ENCODE data around the gene RPL23.
A peak's percentile ranks its signal among the peaks of the same experiment; 100 is the strongest.

Gene RPL23

DNA sequence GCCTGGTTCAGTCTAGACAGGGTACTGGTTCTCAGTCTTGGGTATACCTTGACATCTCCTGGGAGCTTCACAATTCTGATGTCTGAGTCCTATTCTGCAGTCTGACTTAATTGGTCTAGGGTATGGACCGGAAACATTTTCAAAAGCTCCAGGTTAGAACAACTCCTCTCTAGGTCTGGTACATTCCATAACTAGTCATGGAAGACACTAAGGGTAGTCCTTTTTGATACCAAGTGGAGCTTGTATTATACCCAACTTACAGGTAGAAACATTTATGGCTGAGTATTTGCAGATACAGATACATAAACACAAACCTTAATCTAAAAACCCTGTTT is 5.0 kb downstream of the RPL23 start:
- Histone ChIP-seq H3K9me3 (ENCODE audit: control insufficient read depth in 1 of 2, low read length in 2 of 2) (no peaks in the 10 kb centered on the region), H3K9ac (ENCODE audit: low read depth in 1 of 2, low read length in 2 of 2) (no peak overlapping the region), H3K36me3 (ENCODE audit: control insufficient read depth in 1 of 2, insufficient read depth in 2 of 2, low read length in 2 of 2) (peaks cover 28 to 54% of the 10 kb centered on the region in 2 donors), H3K4me1 (ENCODE audit: control insufficient read depth in 1 of 2, insufficient read depth in 2 of 2, low read length in 2 of 2) (peaks cover 16 to 26% of the 10 kb centered on the region in 2 donors), H3K27me3 (ENCODE audit: control insufficient read depth in 1 of 2, insufficient read depth in 2 of 2, low read length in 2 of 2) (no peaks in the 10 kb centered on the region), H3K27ac (ENCODE audit: low read depth, low read length) (no peak overlapping the region), H3K4me3 (ENCODE audit: low read depth in 1 of 2, low read length in 2 of 2) (no peak overlapping the region)

DNA sequence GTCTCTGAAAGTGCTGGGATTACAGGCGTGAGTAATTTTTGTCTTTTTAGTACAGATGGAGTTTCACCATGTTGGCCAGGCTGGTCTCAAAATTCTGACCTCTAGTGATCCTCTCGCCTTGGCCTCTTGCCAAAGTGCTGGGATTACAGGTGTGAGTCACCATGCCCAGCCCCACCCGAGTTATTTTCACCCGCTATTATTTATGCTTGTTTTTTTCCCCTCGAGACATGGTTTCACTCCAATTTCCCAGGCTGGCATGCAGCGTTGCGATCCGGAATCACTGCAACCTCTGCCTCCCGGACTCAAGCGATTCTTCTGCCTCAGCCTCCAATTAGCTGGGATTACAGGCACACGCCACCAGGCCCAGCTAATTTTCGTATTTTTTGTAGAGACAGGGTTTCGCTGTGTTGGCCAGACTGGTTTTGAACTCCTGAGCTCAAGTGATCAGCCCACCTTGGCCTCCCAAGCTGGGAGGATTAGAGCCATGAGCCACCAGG is 9.2 kb downstream of the RPL23 start:
- Histone ChIP-seq H3K4me3 (ENCODE audit: low read depth in 1 of 2, low read length in 2 of 2) (no peak overlapping the region), H3K4me1 (ENCODE audit: control insufficient read depth in 1 of 2, insufficient read depth in 2 of 2, low read length in 2 of 2) (no peaks in the 10 kb centered on the region), H3K9me3 (ENCODE audit: control insufficient read depth in 1 of 2, low read length in 2 of 2) (no peaks in the 10 kb centered on the region), H3K27me3 (ENCODE audit: control insufficient read depth in 1 of 2, insufficient read depth in 2 of 2, low read length in 2 of 2) (no peaks in the 10 kb centered on the region), H3K9ac (ENCODE audit: low read depth in 1 of 2, low read length in 2 of 2) (no peak overlapping the region), H3K36me3 (ENCODE audit: control insufficient read depth in 1 of 2, insufficient read depth in 2 of 2, low read length in 2 of 2) (peaks cover 13 to 20% of the 10 kb centered on the region in 2 donors), H3K27ac (ENCODE audit: low read depth, low read length) (no peak overlapping the region)

DNA sequence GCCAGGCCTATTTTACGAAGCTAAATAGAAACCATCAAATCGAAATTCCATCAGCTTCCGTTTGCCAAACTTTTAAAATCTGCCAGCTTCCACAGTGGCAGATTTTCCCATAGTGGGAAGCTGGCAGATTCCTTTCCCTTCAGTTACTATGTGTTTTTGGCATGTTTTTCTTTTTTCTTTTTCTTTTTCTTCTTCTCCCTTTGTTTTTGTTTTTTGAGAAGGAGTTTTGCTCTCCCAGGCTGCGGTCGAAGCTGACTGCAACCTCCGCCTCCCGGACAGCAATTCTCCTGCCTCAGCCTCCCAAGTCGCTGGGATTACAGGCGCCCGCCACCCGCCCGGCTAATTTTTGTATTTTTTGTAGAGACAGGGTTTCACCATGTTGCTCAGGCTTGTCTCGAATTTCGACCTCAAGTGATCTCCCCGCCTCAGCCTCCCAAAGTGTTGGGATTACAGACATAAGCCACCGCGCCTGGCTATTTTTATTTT is 27.7 kb downstream of the RPL23 start:
- peaks cover 14 to 19% of the 10 kb centered on the region in 2 donors for H3K4me1 ChIP-seq (ENCODE audit: control insufficient read depth in 1 of 2, insufficient read depth in 2 of 2, low read length in 2 of 2)
- no peaks in the 10 kb centered on the region for H3K9me3 ChIP-seq (ENCODE audit: control insufficient read depth in 1 of 2, low read length in 2 of 2)
- peak overlapping the region; percentile 98 for H3K4me3 ChIP-seq (ENCODE audit: low read depth in 1 of 2, low read length in 2 of 2)
- H3K9ac ChIP-seq (ENCODE audit: low read depth in 1 of 2, low read length in 2 of 2), result peak overlapping the region; percentile 95 to 98
- H3K36me3 ChIP-seq (ENCODE audit: control insufficient read depth in 1 of 2, insufficient read depth in 2 of 2, low read length in 2 of 2), result peaks cover 3 to 8% of the 10 kb centered on the region in 2 donors
- H3K27ac ChIP-seq (ENCODE audit: low read depth, low read length), result peak overlapping the region; percentile 97
- H3K27me3 ChIP-seq (ENCODE audit: control insufficient read depth in 1 of 2, insufficient read depth in 2 of 2, low read length in 2 of 2), result no peaks in the 10 kb centered on the region

DNA sequence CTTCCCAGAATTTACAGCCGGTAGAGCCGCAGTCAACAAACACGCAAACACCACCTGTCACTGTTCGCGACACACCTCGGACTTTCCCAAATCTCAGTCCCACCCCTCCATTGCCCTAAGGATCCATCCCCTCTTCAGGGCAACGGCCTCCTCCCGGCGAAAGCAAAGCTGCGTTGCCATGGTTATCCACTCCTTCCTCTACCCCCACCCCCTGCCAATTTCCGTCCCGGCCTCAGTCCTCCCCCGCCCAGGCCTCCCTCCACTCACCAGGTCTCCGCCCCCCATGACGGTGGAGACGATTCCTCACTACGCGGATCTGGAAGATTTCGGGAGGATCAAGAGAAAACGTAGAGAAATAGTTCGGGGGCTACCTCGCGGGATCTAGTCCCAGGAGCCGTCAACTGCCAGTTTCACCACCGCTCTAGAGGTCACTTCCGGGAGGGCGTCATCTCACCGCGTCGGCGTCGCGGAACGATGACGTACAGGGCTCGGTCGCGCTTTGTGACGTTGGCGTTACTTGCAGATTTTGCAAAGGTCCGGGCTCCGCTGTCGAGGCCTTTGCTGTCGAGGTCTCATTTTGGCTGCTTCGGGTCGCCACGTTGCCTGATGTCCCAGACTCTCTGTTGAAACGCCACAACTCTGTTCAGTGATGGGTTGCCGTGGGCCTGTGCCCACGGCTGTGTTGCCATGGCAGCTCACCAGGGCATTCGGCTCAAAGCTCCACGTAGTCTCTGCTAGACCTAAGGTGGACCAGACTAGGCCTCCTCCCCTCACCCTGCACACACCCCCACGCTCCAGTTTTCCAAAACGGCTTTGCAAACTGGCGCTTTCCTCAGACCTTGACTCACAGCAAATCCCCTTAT is 28.4 kb downstream of the RPL23 start, which contains the start of gene CWC25:
CWC25 (minus strand) TSS at position 423 of the 863 bp plus-strand sequence; CDS start at position 285, 138 bp downstream.
- Histone ChIP-seq H3K27me3 (ENCODE audit: control insufficient read depth in 1 of 2, insufficient read depth in 2 of 2, low read length in 2 of 2) (no peaks in the 10 kb centered on the region), H3K36me3 (ENCODE audit: control insufficient read depth in 1 of 2, insufficient read depth in 2 of 2, low read length in 2 of 2) (peaks cover 9 to 15% of the 10 kb centered on the region in 2 donors), H3K9ac (ENCODE audit: low read depth in 1 of 2, low read length in 2 of 2) (peak within 1 kb of the TSS; percentile 95 to 98), H3K4me1 (ENCODE audit: control insufficient read depth in 1 of 2, insufficient read depth in 2 of 2, low read length in 2 of 2) (peaks cover 14 to 19% of the 10 kb centered on the region in 2 donors), H3K4me3 (ENCODE audit: low read depth in 1 of 2, low read length in 2 of 2) (peak within 1 kb of the TSS; percentile 98), H3K9me3 (ENCODE audit: control insufficient read depth in 1 of 2, low read length in 2 of 2) (no peaks in the 10 kb centered on the region), H3K27ac (ENCODE audit: low read depth, low read length) (peak within 1 kb of the TSS; percentile 97)

DNA sequence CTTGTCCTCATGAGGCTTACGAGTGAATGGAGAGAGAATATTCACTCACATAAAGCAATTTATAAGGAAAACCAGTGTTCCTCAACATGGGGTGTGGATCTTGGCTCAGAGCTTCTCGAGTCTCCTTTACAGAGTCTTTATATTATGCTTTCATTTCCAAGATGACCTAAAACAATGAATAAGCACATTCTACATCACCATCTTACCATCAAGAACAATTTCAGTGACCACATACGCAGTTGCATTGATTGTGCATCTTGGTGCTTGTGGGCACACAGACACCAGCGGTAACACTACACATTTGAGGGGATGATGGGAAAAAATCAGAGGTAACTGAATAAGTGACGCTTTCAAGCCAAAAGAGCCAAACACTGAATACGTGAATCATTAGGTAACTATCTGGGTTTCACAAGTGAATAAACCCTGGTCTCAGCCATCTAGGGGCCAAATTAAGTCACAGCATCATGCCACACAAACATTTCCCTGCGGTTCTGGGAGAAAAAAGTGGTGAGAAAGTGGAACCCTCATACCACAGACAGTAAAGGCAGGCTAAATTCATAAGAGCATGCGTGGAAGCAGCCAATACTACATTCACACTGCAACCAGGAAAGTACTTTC is 37.8 kb downstream of the RPL23 start:
- peaks cover 24 to 60% of the 10 kb centered on the region in 2 donors for H3K36me3 ChIP-seq (ENCODE audit: control insufficient read depth in 1 of 2, insufficient read depth in 2 of 2, low read length in 2 of 2)

DNA sequence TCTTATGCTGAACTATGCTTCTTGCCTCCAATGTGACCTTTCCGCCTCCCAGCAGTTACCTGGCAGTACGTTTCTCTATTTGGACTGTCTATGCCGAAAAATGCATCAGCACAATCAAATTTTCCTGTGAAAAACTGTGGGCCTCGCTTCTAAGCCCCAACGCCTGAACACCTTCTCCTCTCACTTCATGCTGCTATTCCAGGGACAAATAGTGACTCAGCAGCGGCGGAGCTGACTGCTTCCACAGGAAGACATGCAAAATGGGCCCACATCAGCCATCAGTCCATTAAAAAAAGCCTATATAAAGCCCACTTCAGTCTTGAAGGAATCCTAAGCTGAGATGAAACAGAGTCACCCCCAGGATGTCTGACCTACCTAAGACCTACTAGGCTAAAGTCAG is 43.7 kb downstream of the RPL23 start:
- H3K9ac ChIP-seq (ENCODE audit: low read depth in 1 of 2, low read length in 2 of 2), result no peak overlapping the region
- no peak overlapping the region for H3K27ac ChIP-seq (ENCODE audit: low read depth, low read length)
- H3K36me3 ChIP-seq (ENCODE audit: control insufficient read depth in 1 of 2, insufficient read depth in 2 of 2, low read length in 2 of 2), result peaks cover 40 to 74% of the 10 kb centered on the region in 2 donors
- H3K9me3 ChIP-seq (ENCODE audit: control insufficient read depth in 1 of 2, low read length in 2 of 2), result no peaks in the 10 kb centered on the region
- no peaks in the 10 kb centered on the region for H3K27me3 ChIP-seq (ENCODE audit: control insufficient read depth in 1 of 2, insufficient read depth in 2 of 2, low read length in 2 of 2)
- H3K4me3 ChIP-seq (ENCODE audit: low read depth in 1 of 2, low read length in 2 of 2), result no peak overlapping the region
- no peaks in the 10 kb centered on the region for H3K4me1 ChIP-seq (ENCODE audit: control insufficient read depth in 1 of 2, insufficient read depth in 2 of 2, low read length in 2 of 2)

More for the DNA sequence above, 37.8 kb downstream of the RPL23 start:
- Histone ChIP-seq H3K27ac (ENCODE audit: low read depth, low read length) (no peak overlapping the region), H3K9me3 (ENCODE audit: control insufficient read depth in 1 of 2, low read length in 2 of 2) (no peaks in the 10 kb centered on the region), H3K4me1 (ENCODE audit: control insufficient read depth in 1 of 2, insufficient read depth in 2 of 2, low read length in 2 of 2) (no peaks in the 10 kb centered on the region), H3K9ac (ENCODE audit: low read depth in 1 of 2, low read length in 2 of 2) (no peak overlapping the region), H3K4me3 (ENCODE audit: low read depth in 1 of 2, low read length in 2 of 2) (no peak overlapping the region), H3K27me3 (ENCODE audit: control insufficient read depth in 1 of 2, insufficient read depth in 2 of 2, low read length in 2 of 2) (no peaks in the 10 kb centered on the region)

DNA sequence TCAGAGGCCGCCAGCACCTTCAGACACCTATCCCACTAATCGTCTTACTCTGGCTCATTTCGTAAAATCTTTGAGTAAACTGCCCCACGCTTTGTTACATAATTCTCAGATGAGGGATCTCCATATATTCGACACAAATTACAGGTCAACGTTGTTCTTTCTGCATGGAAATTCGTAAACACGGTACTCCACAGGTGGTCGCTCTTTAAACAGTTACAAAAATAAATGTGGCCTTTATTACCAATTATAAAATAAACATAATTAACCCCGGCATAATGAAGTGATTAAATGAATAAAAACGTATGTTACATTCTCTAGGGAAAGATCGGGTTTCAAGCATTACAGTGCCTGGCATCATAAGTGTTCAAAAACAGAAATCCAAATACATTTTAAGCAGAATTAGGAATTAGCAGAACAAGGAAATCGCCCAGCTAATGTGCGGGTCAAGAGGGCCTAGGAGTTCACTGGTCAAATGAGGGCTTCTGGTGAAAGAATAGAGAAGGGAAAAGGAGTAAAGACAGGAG is 53.2 kb downstream of the RPL23 start:
- Histone ChIP-seq H3K27me3 (ENCODE audit: control insufficient read depth in 1 of 2, insufficient read depth in 2 of 2, low read length in 2 of 2) (no peaks in the 10 kb centered on the region), H3K36me3 (ENCODE audit: control insufficient read depth in 1 of 2, insufficient read depth in 2 of 2, low read length in 2 of 2) (peaks cover 3 to 35% of the 10 kb centered on the region in 2 donors), H3K27ac (ENCODE audit: low read depth, low read length) (peak overlapping the region; percentile 98), H3K9me3 (ENCODE audit: control insufficient read depth in 1 of 2, low read length in 2 of 2) (no peaks in the 10 kb centered on the region), H3K4me3 (ENCODE audit: low read depth in 1 of 2, low read length in 2 of 2) (peak overlapping the region; percentile 71 to 78), H3K9ac (ENCODE audit: low read depth in 1 of 2, low read length in 2 of 2) (peak overlapping the region; percentile 63 to 73), H3K4me1 (ENCODE audit: control insufficient read depth in 1 of 2, insufficient read depth in 2 of 2, low read length in 2 of 2) (peaks cover 34 to 36% of the 10 kb centered on the region in 2 donors)

DNA sequence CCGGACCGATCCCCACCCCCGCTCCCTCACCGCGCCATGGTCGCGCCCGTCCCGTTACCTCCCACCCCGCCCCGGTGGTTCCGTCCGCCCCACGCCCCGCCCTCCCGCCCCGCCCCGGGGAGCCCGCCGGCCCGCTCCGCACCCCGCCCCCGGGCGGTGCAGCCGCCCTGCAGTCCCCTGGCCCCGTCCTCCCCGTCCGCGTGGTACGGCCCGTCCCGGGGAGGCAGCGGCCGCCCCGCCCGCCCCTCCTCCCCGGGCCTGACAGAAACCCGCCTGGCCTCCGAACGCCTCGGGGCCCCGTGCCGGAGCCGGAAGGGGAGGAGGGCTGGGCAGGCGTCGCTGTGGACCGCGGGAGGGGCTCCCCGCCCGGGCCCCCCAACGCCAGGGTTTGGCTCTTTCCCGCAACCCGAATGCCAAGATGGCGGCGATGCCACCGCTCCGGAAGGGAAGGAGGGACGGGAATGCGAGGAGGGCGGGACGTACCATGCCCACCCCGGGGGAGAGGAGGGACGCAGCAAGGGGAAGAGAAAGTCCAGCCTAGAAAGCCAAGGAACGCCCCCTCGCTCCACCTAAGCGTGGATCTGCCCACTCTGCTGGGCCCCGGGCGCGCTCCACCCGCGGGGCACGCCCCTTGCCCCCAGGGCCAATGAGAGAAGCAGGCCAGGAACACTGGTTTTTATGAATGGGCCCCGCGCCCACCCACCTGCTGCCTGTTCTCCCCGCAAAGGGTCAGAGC is 53.9 kb downstream of the RPL23 start, which contains the start of gene PIP4K2B:
PIP4K2B (minus strand) TSS at position 56 of the 736 bp plus-strand sequence. CDS start 132 bp downstream, outside the sequence.
- peak within 1 kb of the TSS; percentile 98 for H3K27ac ChIP-seq (ENCODE audit: low read depth, low read length)
- H3K4me3 ChIP-seq (ENCODE audit: low read depth in 1 of 2, low read length in 2 of 2), result peak within 1 kb of the TSS; percentile 94
- H3K9me3 ChIP-seq (ENCODE audit: control insufficient read depth in 1 of 2, low read length in 2 of 2), result no peaks in the 10 kb centered on the region
- peak within 1 kb of the TSS; percentile 75 to 88 for H3K9ac ChIP-seq (ENCODE audit: low read depth in 1 of 2, low read length in 2 of 2)
- H3K4me1 ChIP-seq (ENCODE audit: control insufficient read depth in 1 of 2, insufficient read depth in 2 of 2, low read length in 2 of 2), result peaks cover 34 to 36% of the 10 kb centered on the region in 2 donors
- H3K27me3 ChIP-seq (ENCODE audit: control insufficient read depth in 1 of 2, insufficient read depth in 2 of 2, low read length in 2 of 2), result no peaks in the 10 kb centered on the region
- H3K36me3 ChIP-seq (ENCODE audit: control insufficient read depth in 1 of 2, insufficient read depth in 2 of 2, low read length in 2 of 2), result peaks cover 3 to 31% of the 10 kb centered on the region in 2 donors

DNA sequence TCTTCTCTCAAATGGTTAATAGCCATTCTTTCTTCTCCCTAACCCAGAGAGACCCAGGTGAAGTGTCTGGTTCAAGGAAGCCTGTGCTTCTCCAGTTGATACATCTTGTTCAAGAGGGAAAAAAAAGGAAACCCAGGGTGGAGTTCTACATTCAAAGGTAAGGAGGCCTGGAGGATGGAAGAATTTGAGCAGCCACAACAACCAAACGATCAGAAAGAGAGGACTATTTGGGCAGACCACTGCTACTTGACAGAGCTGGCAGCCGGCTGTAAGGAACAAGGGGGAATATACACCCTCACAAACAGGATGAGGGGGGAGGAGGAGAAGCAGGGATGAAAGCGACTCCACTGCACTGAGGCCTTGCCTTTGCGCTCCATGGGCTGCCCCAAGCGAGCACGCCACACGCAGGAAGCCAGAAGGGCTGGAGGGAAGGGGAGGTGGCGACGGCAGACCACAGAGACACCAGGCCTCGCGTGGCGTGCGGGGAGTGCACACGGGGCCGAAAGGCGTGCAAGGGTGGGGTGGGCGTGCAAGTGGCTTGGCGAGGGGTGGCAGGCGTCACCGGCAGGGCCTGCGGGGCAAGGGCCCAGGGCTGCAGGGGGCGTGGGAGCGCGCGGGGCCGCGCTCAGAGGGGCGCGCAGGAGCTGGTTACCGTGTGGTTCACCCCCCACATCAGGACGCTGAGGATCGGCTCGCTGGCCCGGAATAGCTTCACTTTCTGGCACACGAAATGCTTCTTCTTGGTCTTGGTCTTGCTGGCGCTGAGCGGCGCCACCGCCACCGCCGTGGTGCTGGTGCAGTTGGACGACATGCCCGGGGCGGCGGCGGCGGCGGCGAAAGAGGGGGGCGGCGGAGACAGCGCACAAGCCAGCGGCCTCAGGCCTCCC is 54.7 kb downstream of the RPL23 start:
- H3K27me3 ChIP-seq (ENCODE audit: control insufficient read depth in 1 of 2, insufficient read depth in 2 of 2, low read length in 2 of 2), result no peaks in the 10 kb centered on the region
- H3K4me3 ChIP-seq (ENCODE audit: low read depth in 1 of 2, low read length in 2 of 2), result peak overlapping the region; percentile 94
- H3K36me3 ChIP-seq (ENCODE audit: control insufficient read depth in 1 of 2, insufficient read depth in 2 of 2, low read length in 2 of 2), result peaks cover 3 to 25% of the 10 kb centered on the region in 2 donors

More for the DNA sequence above, 54.7 kb downstream of the RPL23 start:
- Histone ChIP-seq H3K4me1 (ENCODE audit: control insufficient read depth in 1 of 2, insufficient read depth in 2 of 2, low read length in 2 of 2) (peaks cover 34 to 36% of the 10 kb centered on the region in 2 donors), H3K9ac (ENCODE audit: low read depth in 1 of 2, low read length in 2 of 2) (peak overlapping the region; percentile 75 to 88), H3K9me3 (ENCODE audit: control insufficient read depth in 1 of 2, low read length in 2 of 2) (no peaks in the 10 kb centered on the region), H3K27ac (ENCODE audit: low read depth, low read length) (peak overlapping the region; percentile 54)

All from duodenal mucosa (tissue), 2 donors.